Tongue (tissue), 2 donors: Measurements from ENCODE around the gene SYF2. TPM values are rescaled to one million over a fixed set of nuclear protein-coding genes. Genes with fewer than 3 reads are reported as not detected.

Source experiments
- DNase-seq: peaks from one replicate; pipeline ENCODE4 v3.0.0-alpha.2; 2015
- total RNA-seq: library from RNA; depleted of rRNA; stranded (reverse); fragments of >200 nt; gene quantifications from one replicate; pipeline ENCODE4 v1.2.3, GENCODE V29; 2014

Gene SYF2
- total RNA-seq, 1 donor from 2014 or later, result 46.6 TPM

GRCh38 chr1:25183126-25183980, 48.9 kb downstream of the SYF2 start:
- DNase-seq, result no peak

GRCh38 chr1:25182629-25183028, 49.7 kb downstream of the SYF2 start:
- DNase-seq, result no peak

- no peak for DNase-seq
Observed at GRCh38 chr1:25180996-25181395, 51.3 kb downstream of the SYF2 start.

- DNase-seq, result no peak
Observed at GRCh38 chr1:25178917-25179561, 53.3 kb downstream of the SYF2 start.

GRCh38 chr1:25174730-25175612, 57.3 kb downstream of the SYF2 start:
- DNase-seq, result no peak

GRCh38 chr1:25174363-25174729, 58.0 kb downstream of the SYF2 start:
- no peak for DNase-seq

- peak; percentile 23 for DNase-seq
Observed at GRCh38 chr1:25173809-25174340, 58.4 kb downstream of the SYF2 start.

Other genes with a start within 250 kb of the SYF2 start
- gene RSRP1, start 15.0 kb upstream of the SYF2 start, total RNA-seq, result 90.4 TPM
- gene RHD, start 40.0 kb upstream of the SYF2 start, total RNA-seq, result 0.92 TPM
- gene TMEM50A, start 105.8 kb upstream of the SYF2 start, total RNA-seq, result 53.5 TPM
- gene RHCE, start 188.3 kb upstream of the SYF2 start, total RNA-seq, result 2.2 TPM
- gene MACO1, start 198.4 kb upstream of the SYF2 start, total RNA-seq, result 18.7 TPM